Skeletal muscle satellite cell (primary cell): Measurements from ENCODE around the gene KLHL1.

ENCODE experiments used
- H3K27me3 ChIP-seq: 2 replicates; pipeline ENCODE4 v1.7.0; 2013; ENCODE audit warnings: low read length; ENCODE audit not compliant: control insufficient read depth, insufficient read depth
- H3K36me3 ChIP-seq: 2 replicates; pipeline ENCODE4 v1.7.0; 2013; ENCODE audit warnings: mild to moderate bottlenecking, control low read depth, low read length; ENCODE audit not compliant: insufficient read depth
- H3K4me1 ChIP-seq: 2 replicates; pipeline ENCODE4 v1.7.0; 2013; ENCODE audit warnings: low read length; ENCODE audit not compliant: control insufficient read depth, insufficient read depth
- H3K4me2 ChIP-seq: 2 replicates; pipeline ENCODE4 v1.7.0; 2013; ENCODE audit warnings: mild to moderate bottlenecking, low read length
- H3K4me3 ChIP-seq: 2 replicates; pipeline ENCODE4 v1.7.0; 2013; ENCODE audit warnings: low read length
- H3K9ac ChIP-seq: 2 replicates; pipeline ENCODE4 v1.7.0; 2013; ENCODE audit warnings: mild to moderate bottlenecking, low read depth, low read length, moderate library complexity
- H3K9me3 ChIP-seq: replicated peaks from 2 replicates; pipeline ENCODE4 v1.7.0; 2013; ENCODE audit warnings: mild to moderate bottlenecking, control low read depth, low read length

KLHL1 gene

GRCh38 chr13:69755101-69755500 lies 353.2 kb downstream of the KLHL1 start:
- Histone ChIP-seq H3K36me3 (no peaks in the 10 kb centered on the region), H3K4me1 (no peaks in the 10 kb centered on the region), H3K27me3 (no peaks in the 10 kb centered on the region), H3K4me3 (no peak overlapping the region), H3K4me2 (no peak overlapping the region), H3K9me3 (peaks cover 5% of the 10 kb centered on the region), H3K9ac (no peak overlapping the region)

- Histone ChIP-seq H3K4me3 (no peak overlapping the region), H3K4me2 (no peak overlapping the region)
Observed at GRCh38 chr13:69751259-69751658, 357.0 kb downstream of the KLHL1 start.

GRCh38 chr13:69737129-69737935 lies 370.9 kb downstream of the KLHL1 start:
- Histone ChIP-seq H3K36me3 (no peaks in the 10 kb centered on the region), H3K4me3 (no peak overlapping the region), H3K9me3 (no peaks in the 10 kb centered on the region), H3K9ac (no peak overlapping the region), H3K4me2 (no peak overlapping the region), H3K4me1 (no peaks in the 10 kb centered on the region), H3K27me3 (no peaks in the 10 kb centered on the region)

More at GRCh38 chr13:69751259-69751658, 357.0 kb downstream of the KLHL1 start:
- Histone ChIP-seq H3K9me3 (no peaks in the 10 kb centered on the region), H3K36me3 (no peaks in the 10 kb centered on the region), H3K4me1 (no peaks in the 10 kb centered on the region), H3K27me3 (no peaks in the 10 kb centered on the region), H3K9ac (no peak overlapping the region)

GRCh38 chr13:69721631-69722030 lies 386.6 kb downstream of the KLHL1 start:
- peaks cover 9% of the 10 kb centered on the region for H3K9me3 ChIP-seq
- H3K4me3 ChIP-seq, result no peak overlapping the region
- no peaks in the 10 kb centered on the region for H3K4me1 ChIP-seq
- H3K4me2 ChIP-seq, result no peak overlapping the region
- H3K27me3 ChIP-seq, result no peaks in the 10 kb centered on the region
- no peak overlapping the region for H3K9ac ChIP-seq
- no peaks in the 10 kb centered on the region for H3K36me3 ChIP-seq

- Histone ChIP-seq H3K4me3 (no peak overlapping the region), H3K4me2 (no peak overlapping the region), H3K9ac (no peak overlapping the region), H3K4me1 (no peaks in the 10 kb centered on the region), H3K9me3 (peaks cover 2% of the 10 kb centered on the region), H3K27me3 (no peaks in the 10 kb centered on the region), H3K36me3 (no peaks in the 10 kb centered on the region)
Observed at GRCh38 chr13:69720278-69720983, 387.8 kb downstream of the KLHL1 start.

GRCh38 chr13:69706807-69707206 lies 401.4 kb downstream of the KLHL1 start:
- peaks cover 5% of the 10 kb centered on the region for H3K9me3 ChIP-seq
- no peaks in the 10 kb centered on the region for H3K27me3 ChIP-seq
- H3K36me3 ChIP-seq, result no peaks in the 10 kb centered on the region
- no peak overlapping the region for H3K4me3 ChIP-seq
- H3K4me1 ChIP-seq, result no peaks in the 10 kb centered on the region
- no peak overlapping the region for H3K9ac ChIP-seq
- no peak overlapping the region for H3K4me2 ChIP-seq

GRCh38 chr13:69704311-69704710 lies 403.9 kb downstream of the KLHL1 start:
- no peak overlapping the region for H3K4me3 ChIP-seq
- no peak overlapping the region for H3K9ac ChIP-seq
- no peaks in the 10 kb centered on the region for H3K27me3 ChIP-seq
- H3K4me2 ChIP-seq, result no peak overlapping the region
- no peaks in the 10 kb centered on the region for H3K36me3 ChIP-seq
- peaks cover 10% of the 10 kb centered on the region for H3K9me3 ChIP-seq
- H3K4me1 ChIP-seq, result no peaks in the 10 kb centered on the region

GRCh38 chr13:69690999-69691398 lies 417.3 kb downstream of the KLHL1 start:
- H3K4me2 ChIP-seq, result no peak overlapping the region
- H3K36me3 ChIP-seq, result no peaks in the 10 kb centered on the region
- H3K27me3 ChIP-seq, result no peaks in the 10 kb centered on the region
- no peaks in the 10 kb centered on the region for H3K4me1 ChIP-seq
- H3K9ac ChIP-seq, result no peak overlapping the region
- peaks cover 8% of the 10 kb centered on the region for H3K9me3 ChIP-seq
- no peak overlapping the region for H3K4me3 ChIP-seq

GRCh38 chr13:69683921-69684686 lies 424.1 kb downstream of the KLHL1 start:
- Histone ChIP-seq H3K9me3 (no peaks in the 10 kb centered on the region), H3K36me3 (no peaks in the 10 kb centered on the region), H3K4me2 (no peak overlapping the region), H3K9ac (no peak overlapping the region), H3K4me3 (no peak overlapping the region), H3K27me3 (no peaks in the 10 kb centered on the region), H3K4me1 (no peaks in the 10 kb centered on the region)

GRCh38 chr13:69681722-69682121 lies 426.5 kb downstream of the KLHL1 start:
- Histone ChIP-seq H3K27me3 (no peaks in the 10 kb centered on the region), H3K4me2 (no peak overlapping the region), H3K9me3 (no peaks in the 10 kb centered on the region), H3K4me1 (no peaks in the 10 kb centered on the region), H3K4me3 (no peak overlapping the region), H3K9ac (no peak overlapping the region), H3K36me3 (no peaks in the 10 kb centered on the region)

- no peak overlapping the region for H3K4me2 ChIP-seq
- no peaks in the 10 kb centered on the region for H3K27me3 ChIP-seq
- H3K4me3 ChIP-seq, result no peak overlapping the region
Observed at GRCh38 chr13:69677343-69677742, 430.9 kb downstream of the KLHL1 start.

More at GRCh38 chr13:69677343-69677742, 430.9 kb downstream of the KLHL1 start:
- no peaks in the 10 kb centered on the region for H3K36me3 ChIP-seq
- H3K9ac ChIP-seq, result no peak overlapping the region
- H3K4me1 ChIP-seq, result no peaks in the 10 kb centered on the region
- no peaks in the 10 kb centered on the region for H3K9me3 ChIP-seq
